DMS153 (cell line): ENCODE data around the gene PHRF1.

Experiments used
- DNase-seq: peaks from one replicate; lab custom pipeline; 2025; lab: John Stamatoyannopoulos, UW

The PHRF1 gene

GRCh38 chr11:615504-616319 lies 39.4 kb downstream of the PHRF1 start, which contains the start of gene IRF7:
Gene IRF7 (minus strand): TSS chr11:615950. CDS start chr11:615364, 586 bp downstream.
- peak; percentile 86 for DNase-seq

- DNase-seq: no peak
Observed at GRCh38 chr11:616320-617198, 40.3 kb downstream of the PHRF1 start.

- no peak for DNase-seq
Observed at GRCh38 chr11:617199-617911, 41.1 kb downstream of the PHRF1 start.

- DNase-seq: no peak
Observed at GRCh38 chr11:617912-618682, 41.8 kb downstream of the PHRF1 start.

- no peak for DNase-seq
Observed at GRCh38 chr11:618856-619627, 42.8 kb downstream of the PHRF1 start.

GRCh38 chr11:619628-620050 lies 43.4 kb downstream of the PHRF1 start:
- no peak for DNase-seq

GRCh38 chr11:620201-620600 lies 43.9 kb downstream of the PHRF1 start:
- DNase-seq: no peak

- no peak for DNase-seq
Observed at GRCh38 chr11:620935-621814, 44.9 kb downstream of the PHRF1 start.

GRCh38 chr11:621838-622237 lies 45.6 kb downstream of the PHRF1 start:
- DNase-seq: no peak

GRCh38 chr11:623349-623869 lies 47.1 kb downstream of the PHRF1 start:
- DNase-seq: no peak

- DNase-seq: no peak
Observed at GRCh38 chr11:623999-624704, 47.9 kb downstream of the PHRF1 start.

- no peak for DNase-seq
Observed at GRCh38 chr11:624705-625635, 48.7 kb downstream of the PHRF1 start, which contains the start of gene CDHR5. Gene CDHR5 (minus strand): TSS chr11:624955. CDS start chr11:624902, 53 bp downstream.

- no peak for DNase-seq
Observed at GRCh38 chr11:625636-626268, 49.5 kb downstream of the PHRF1 start.

GRCh38 chr11:626475-627307 lies 50.4 kb downstream of the PHRF1 start, which contains the start of gene SCT:
Gene SCT (minus strand): TSS chr11:627181. CDS start chr11:627143, 38 bp downstream.
- no peak for DNase-seq

GRCh38 chr11:627308-627576 lies 51.0 kb downstream of the PHRF1 start:
- no peak for DNase-seq

GRCh38 chr11:628056-628455 lies 51.8 kb downstream of the PHRF1 start:
- no peak for DNase-seq
